K562 treated with DMSO at 1 percent for 48 hours (cell line): ENCODE measurements around the gene IQGAP3. TPM values are rescaled to one million over a fixed set of nuclear protein-coding genes. Genes with fewer than 3 reads are reported as not detected.

Experiments
- total RNA-seq: library from RNA; unstranded; fragments of 300-600 nt; gene quantifications from 2 replicates; pipeline ENCODE4 v1.2.3, GENCODE V29; 2022; ENCODE audit warnings: low replicate concordance; ENCODE audit errors: extremely low read depth

IQGAP3 gene, protein sequence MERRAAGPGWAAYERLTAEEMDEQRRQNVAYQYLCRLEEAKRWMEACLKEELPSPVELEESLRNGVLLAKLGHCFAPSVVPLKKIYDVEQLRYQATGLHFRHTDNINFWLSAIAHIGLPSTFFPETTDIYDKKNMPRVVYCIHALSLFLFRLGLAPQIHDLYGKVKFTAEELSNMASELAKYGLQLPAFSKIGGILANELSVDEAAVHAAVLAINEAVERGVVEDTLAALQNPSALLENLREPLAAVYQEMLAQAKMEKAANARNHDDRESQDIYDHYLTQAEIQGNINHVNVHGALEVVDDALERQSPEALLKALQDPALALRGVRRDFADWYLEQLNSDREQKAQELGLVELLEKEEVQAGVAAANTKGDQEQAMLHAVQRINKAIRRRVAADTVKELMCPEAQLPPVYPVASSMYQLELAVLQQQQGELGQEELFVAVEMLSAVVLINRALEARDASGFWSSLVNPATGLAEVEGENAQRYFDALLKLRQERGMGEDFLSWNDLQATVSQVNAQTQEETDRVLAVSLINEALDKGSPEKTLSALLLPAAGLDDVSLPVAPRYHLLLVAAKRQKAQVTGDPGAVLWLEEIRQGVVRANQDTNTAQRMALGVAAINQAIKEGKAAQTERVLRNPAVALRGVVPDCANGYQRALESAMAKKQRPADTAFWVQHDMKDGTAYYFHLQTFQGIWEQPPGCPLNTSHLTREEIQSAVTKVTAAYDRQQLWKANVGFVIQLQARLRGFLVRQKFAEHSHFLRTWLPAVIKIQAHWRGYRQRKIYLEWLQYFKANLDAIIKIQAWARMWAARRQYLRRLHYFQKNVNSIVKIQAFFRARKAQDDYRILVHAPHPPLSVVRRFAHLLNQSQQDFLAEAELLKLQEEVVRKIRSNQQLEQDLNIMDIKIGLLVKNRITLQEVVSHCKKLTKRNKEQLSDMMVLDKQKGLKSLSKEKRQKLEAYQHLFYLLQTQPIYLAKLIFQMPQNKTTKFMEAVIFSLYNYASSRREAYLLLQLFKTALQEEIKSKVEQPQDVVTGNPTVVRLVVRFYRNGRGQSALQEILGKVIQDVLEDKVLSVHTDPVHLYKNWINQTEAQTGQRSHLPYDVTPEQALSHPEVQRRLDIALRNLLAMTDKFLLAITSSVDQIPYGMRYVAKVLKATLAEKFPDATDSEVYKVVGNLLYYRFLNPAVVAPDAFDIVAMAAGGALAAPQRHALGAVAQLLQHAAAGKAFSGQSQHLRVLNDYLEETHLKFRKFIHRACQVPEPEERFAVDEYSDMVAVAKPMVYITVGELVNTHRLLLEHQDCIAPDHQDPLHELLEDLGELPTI (N-terminal part only)
- not detected in 2 replicates for total RNA-seq

DNA sequence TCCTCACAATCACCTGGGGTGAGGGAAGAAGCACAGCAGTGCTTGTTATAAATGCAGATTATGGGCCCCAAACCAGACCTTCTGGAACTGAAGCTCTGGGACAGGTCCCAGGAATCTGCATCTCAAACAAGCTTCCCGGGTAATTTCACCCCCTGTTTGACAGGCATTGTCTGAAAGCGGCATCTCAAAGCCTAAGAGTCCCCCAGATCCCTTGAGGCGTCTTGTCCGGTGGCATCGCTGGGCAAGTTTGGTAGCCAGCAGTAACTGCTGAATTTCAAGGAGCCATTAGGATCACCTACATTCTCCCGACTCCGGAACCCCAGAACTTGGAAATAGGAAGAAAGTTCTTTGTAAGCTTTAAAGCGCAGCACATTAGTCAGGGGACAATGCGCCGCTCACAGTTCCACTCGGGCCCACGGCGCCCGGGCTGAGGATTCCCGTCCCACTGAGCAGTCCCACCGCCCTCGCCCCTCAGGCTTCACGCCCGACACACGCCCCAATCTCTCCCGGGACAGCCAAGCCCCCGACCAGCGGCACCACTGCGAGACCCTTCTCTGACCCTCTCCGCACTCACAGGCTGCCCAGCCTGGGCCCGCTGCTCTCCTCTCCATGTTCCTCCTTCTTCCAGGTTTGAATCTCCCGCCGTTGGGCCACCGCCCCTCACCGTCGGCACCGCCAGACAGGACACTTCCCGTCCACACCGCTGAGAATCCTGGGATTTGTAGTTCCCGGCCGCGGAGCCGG is at the start of gene IQGAP3:
IQGAP3 (minus strand) TSS at position 647 of the 744 bp plus-strand sequence; CDS start at position 611, 36 bp downstream.

DNA sequence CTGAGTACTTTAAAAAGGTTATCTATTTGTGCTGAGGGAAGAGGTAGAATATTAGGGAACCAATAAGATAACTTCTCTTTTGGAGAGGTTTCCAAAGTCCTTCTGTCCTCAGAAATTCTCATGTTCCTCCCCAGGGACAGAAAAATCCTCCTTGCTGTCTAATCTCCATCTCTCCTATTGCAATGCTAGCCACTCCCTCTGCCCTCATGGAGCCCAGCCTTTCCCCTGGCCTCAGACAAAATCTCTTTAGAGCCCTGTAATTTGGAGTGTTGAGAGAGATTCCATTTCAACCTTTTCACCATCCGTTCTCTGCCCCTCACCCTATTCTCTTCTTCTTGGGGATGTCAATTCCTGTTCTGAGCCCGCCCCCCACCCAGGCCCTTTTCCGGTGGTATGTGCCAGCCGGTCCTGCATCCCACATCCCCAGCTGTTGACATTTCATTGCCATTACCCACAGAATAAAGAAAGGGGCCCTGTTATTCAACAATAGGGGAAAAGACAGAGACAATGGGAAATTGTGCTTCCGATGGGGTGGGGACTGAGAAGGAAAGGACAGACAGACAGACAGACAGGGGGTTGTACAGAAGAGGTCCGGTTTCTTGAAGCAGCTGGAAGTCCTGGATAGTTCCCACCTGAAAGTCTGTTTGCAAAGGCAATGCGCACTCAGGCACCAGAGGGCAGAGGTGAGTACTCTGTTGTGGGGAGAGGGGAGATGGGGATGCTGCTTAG is 46.7 kb upstream of the IQGAP3 start, which contains the start of gene HAPLN2:
HAPLN2 (plus strand) TSS at position 563 of the 729 bp plus-strand sequence. CDS start 4,076 bp downstream, outside the sequence.

DNA sequence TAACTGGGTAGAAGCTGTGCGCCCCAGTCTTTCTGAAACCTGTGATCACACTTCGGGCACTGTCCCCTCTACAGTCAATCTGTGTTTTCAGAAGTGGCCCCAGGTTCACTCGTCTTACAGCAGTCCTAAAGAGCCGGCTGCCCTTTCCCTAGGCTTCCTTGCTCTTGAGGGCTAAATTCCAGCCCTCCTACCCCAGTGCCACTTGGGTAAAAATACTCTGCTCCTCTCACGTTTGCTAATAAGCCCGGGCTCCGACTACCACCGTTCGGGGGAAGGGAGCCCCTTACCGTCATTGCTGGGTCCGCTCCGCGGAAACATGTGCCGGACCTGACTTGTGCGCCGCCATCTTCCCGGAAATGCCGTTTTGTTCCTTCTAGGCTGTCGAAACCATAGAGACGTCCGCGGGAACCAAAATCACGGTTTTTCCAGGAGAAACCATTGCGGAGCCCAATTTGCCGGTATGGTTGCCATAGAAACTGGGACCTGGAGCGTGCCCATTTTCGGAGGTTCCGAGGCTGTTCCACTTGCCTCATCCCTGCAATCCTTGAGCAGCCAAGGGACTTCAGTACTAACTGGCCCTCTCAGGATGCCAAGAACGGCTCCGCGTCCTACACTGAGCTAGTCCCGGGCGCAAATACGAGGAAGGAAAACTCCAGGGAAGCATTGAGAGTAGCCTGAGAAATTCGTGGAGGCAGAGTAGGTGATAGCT is 28.9 kb upstream of the IQGAP3 start, which contains the start of gene GPATCH4:
GPATCH4 (minus strand) TSS at position 358 of the 709 bp plus-strand sequence.

DNA sequence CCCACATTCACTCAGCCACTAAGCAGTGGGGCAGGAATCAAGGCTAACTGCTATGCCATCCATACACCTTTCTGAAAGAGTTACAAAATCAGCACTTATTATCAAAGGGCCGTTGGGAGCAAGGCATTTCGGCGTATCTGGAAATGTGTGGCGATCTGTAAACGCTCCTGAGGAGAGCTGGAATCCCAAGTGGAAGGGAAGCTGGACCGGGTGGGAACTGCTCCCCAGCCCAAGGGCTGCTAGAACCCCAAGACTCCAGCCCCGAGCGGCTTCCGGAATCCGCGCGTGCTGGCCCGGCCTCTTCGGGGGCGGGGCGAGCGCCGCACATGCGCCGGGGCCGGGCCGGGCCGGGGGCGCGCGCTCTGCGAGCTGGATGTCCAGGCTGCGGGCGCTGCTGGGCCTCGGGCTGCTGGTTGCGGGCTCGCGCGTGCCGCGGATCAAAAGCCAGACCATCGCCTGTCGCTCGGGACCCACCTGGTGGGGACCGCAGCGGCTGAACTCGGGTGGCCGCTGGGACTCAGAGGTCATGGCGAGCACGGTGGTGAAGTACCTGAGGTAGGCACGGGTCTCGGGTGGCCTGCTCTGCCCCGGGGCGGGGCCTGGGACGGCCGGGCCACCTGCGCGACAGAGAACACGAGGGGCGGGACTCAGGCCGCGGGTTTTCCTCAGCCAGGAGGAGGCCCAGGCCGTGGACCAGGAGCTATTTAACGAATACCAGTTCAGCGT is 19.2 kb upstream of the IQGAP3 start, which contains the start of gene NAXE:
NAXE (plus strand) TSS at position 345 of the 726 bp plus-strand sequence; CDS start at position 374, 29 bp downstream.

DNA sequence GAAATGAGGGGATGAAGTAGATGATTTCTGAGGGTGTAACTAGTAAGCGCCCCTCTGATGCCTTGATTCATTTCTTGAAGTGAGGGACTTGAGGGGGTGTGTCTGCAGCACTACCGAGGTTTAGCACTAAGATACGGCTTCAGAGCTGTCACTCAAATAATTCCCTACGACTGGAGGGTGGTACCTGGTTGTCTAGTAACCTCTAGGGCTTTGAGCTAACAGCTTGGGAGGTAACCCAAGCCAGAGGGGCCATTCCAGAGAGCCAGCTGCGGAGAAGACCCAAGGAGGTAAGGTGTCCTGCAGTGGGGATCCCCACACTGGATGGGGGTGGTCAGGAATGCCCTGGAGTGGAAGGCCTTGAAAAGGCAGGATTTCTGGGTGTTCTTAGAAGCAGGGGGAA is 7.1 kb upstream of the IQGAP3 start, which contains the start of gene TTC24:
TTC24 (plus strand) TSS at position 252 of the 400 bp plus-strand sequence. CDS start 1,642 bp downstream, outside the sequence.

DNA sequence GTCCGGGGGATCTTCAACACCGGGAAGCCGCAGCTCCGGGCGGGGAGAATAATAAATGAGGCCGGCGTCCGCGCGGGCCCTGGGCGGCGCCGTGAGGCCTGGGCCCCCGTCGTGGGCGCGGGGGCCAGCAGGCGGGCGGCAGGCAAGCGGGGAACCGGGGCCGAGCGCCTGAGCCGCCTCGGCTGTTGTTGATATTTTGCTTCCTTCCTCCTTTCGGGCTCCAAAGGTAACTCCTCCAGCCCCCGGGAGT is 71.9 kb downstream of the IQGAP3 start, which contains the start of gene MEF2D:
MEF2D (minus strand) TSS at position 233 of the 250 bp plus-strand sequence. CDS start 17,483 bp downstream, outside the sequence.

Other genes starting within 250 kb of the IQGAP3 start
- 1,364 TPM in 1 of 2 replicates, not detected in the other for gene CCT3, start 234.3 kb downstream of the IQGAP3 start, total RNA-seq
- gene TSACC, start 234.0 kb downstream of the IQGAP3 start, total RNA-seq, result not detected in 2 replicates
- not detected in 2 replicates for gene RHBG, start 203.4 kb downstream of the IQGAP3 start, total RNA-seq
- not detected in 2 replicates for gene MEF2D, start 71.8 kb downstream of the IQGAP3 start, total RNA-seq
- gene TTC24, start 7.2 kb upstream of the IQGAP3 start, total RNA-seq, result not detected in 2 replicates
- not detected in 2 replicates for gene NAXE, start 19.2 kb upstream of the IQGAP3 start, total RNA-seq
- gene GPATCH4, start 28.9 kb upstream of the IQGAP3 start, total RNA-seq, result not detected in 2 replicates
- not detected in 2 replicates for gene HAPLN2, start 46.9 kb upstream of the IQGAP3 start, total RNA-seq
- gene BCAN, start 69.6 kb upstream of the IQGAP3 start, total RNA-seq, result not detected in 2 replicates
- not detected in 2 replicates for gene NES, start 104.8 kb upstream of the IQGAP3 start, total RNA-seq
- not detected in 2 replicates for gene CRABP2, start 133.0 kb upstream of the IQGAP3 start, total RNA-seq
- not detected in 2 replicates for gene METTL25B, start 155.9 kb upstream of the IQGAP3 start, total RNA-seq
- gene ISG20L2, start 156.2 kb upstream of the IQGAP3 start, total RNA-seq, result not detected in 2 replicates
- gene MRPL24, start 168.5 kb upstream of the IQGAP3 start, total RNA-seq, result not detected in 2 replicates
- not detected in 2 replicates for gene HDGF, start 179.1 kb upstream of the IQGAP3 start, total RNA-seq
- not detected in 2 replicates for gene PRCC, start 195.0 kb upstream of the IQGAP3 start, total RNA-seq
- not detected in 2 replicates for gene SH2D2A, start 244.3 kb upstream of the IQGAP3 start, total RNA-seq